Vagina (tissue), 2 donors: ENCODE measurements around the gene ZMYM1.
"Not testable (repeated sequence)": the region's sequence is repeated elsewhere in the genome, so short reads cannot be mapped to it uniquely, and the experiment has no call there.

Experiments used
- CTCF ChIP-seq, 3 experiments: fragments of 450-650 bp in 2 of 3; fragments of 200-600 bp in 1 of 3; sonication (generic) in 1 of 3; IDR thresholded peaks; one replicate each; pipeline ENCODE4 v1.5.1; 2017 to 2019; ENCODE audit warnings: antibody characterized with exemption in 3 of 3, mild to moderate bottlenecking in 2 of 3, moderate library complexity in 2 of 3
- POLR2A ChIP-seq, 2 donors: fragments of 450-650 bp; IDR thresholded peaks; one replicate each; pipeline ENCODE4 v1.6.1; 2017; ENCODE audit warnings: antibody characterized with exemption in 2 of 2, mild to moderate bottlenecking in 2 of 2, moderate library complexity in 2 of 2
- POLR2AphosphoS5 ChIP-seq, 2 donors: sonication (generic); formaldehyde crosslinking; IDR thresholded peaks; one replicate each; pipeline ENCODE4 v1.9.0; 2017; ENCODE audit warnings: antibody characterized with exemption in 2 of 2, mild to moderate bottlenecking in 2 of 2, low read depth in 1 of 2; ENCODE audit not compliant: insufficient read depth in 1 of 2

GRCh38 chr1:35076426-35076825 is 2.8 kb upstream of the ZMYM1 start:
- TF ChIP-seq CTCF, POLR2A (IDR thresholded peaks at IDR 0.05): not testable (repeated sequence)
- TF ChIP-seq POLR2AphosphoS5 (IDR thresholded peaks at IDR 0.05; ENCODE audit: insufficient read depth in 1 of 2, low read depth in 1 of 2), result peak in 1 of 2 donors; percentile 25
